Measurements from ENCODE around the gene LY86. TPM values are rescaled to one million over a fixed set of nuclear protein-coding genes. Genes with fewer than 3 reads are reported as not detected.
A peak's percentile ranks its signal among the peaks of the same experiment; 100 is the strongest.

Gene LY86
- total RNA-seq, 4 donors from 2014 or later: 0.73 to 4.4 TPM; not detected in 2

GRCh38 chr6:6591778-6592465 lies 3.4 kb downstream of the LY86 start:
- Histone ChIP-seq H3K4me1 (no peaks in the 10 kb centered on the region), H3K27me3 (no peaks in the 10 kb centered on the region), H3K9me3 (no peaks in the 10 kb centered on the region), H3K4me3 (no peak overlapping the region), H3K36me3 (no peaks in the 10 kb centered on the region), H3K27ac (peak overlapping the region in 1 of 2 donors; percentile 9)
- TF ChIP-seq CTCF (IDR thresholded peaks at IDR 0.05) (no peak), POLR2A (IDR thresholded peaks at IDR 0.05) (no peak)
- no peak for DNase-seq
- intact Hi-C loops (cut with DNase I; ENCODE audit: low total_unique reads): no loop called here

- Histone ChIP-seq H3K27me3 (no peaks in the 10 kb centered on the region), H3K4me3 (no peak overlapping the region), H3K4me1 (no peaks in the 10 kb centered on the region), H3K36me3 (no peaks in the 10 kb centered on the region), H3K27ac (peak overlapping the region in 1 of 2 donors; percentile 9), H3K9me3 (no peaks in the 10 kb centered on the region)
- intact Hi-C loops (cut with DNase I; ENCODE audit: low total_unique reads): no loop called here
- DNase-seq: no peak
- TF ChIP-seq POLR2A (IDR thresholded peaks at IDR 0.05) (no peak), CTCF (IDR thresholded peaks at IDR 0.05) (no peak)
Measured at GRCh38 chr6:6592826-6593475, 4.4 kb downstream of the LY86 start.

GRCh38 chr6:6593867-6594468 lies 5.4 kb downstream of the LY86 start:
- no peak for DNase-seq
- Histone ChIP-seq H3K36me3 (no peaks in the 10 kb centered on the region), H3K27me3 (no peaks in the 10 kb centered on the region), H3K4me1 (no peaks in the 10 kb centered on the region), H3K4me3 (no peak overlapping the region), H3K27ac (no peak overlapping the region), H3K9me3 (no peaks in the 10 kb centered on the region)
- TF ChIP-seq CTCF (IDR thresholded peaks at IDR 0.05) (no peak), POLR2A (IDR thresholded peaks at IDR 0.05) (no peak)
- intact Hi-C loops (cut with DNase I; ENCODE audit: low total_unique reads): no loop called here

- H3K27ac ChIP-seq: no peak overlapping the region
- DNase-seq: no peak
- H3K27me3 ChIP-seq: no peaks in the 10 kb centered on the region
- no peaks in the 10 kb centered on the region for H3K9me3 ChIP-seq
- H3K36me3 ChIP-seq: no peaks in the 10 kb centered on the region
- no peaks in the 10 kb centered on the region for H3K4me1 ChIP-seq
- no peak for TF ChIP-seq POLR2A (IDR thresholded peaks at IDR 0.05)
- TF ChIP-seq CTCF (IDR thresholded peaks at IDR 0.05): no peak
- H3K4me3 ChIP-seq: no peak overlapping the region
- intact Hi-C loops (cut with DNase I; ENCODE audit: low total_unique reads): no loop called here
Measured at GRCh38 chr6:6595025-6595424, 6.5 kb downstream of the LY86 start.

GRCh38 chr6:6595952-6596351 lies 7.4 kb downstream of the LY86 start:
- H3K27me3 ChIP-seq: no peaks in the 10 kb centered on the region
- H3K4me1 ChIP-seq: no peaks in the 10 kb centered on the region
- no peak overlapping the region for H3K4me3 ChIP-seq
- intact Hi-C loops (cut with DNase I; ENCODE audit: low total_unique reads): no loop called here
- no peak overlapping the region for H3K27ac ChIP-seq
- H3K36me3 ChIP-seq: no peaks in the 10 kb centered on the region
- H3K9me3 ChIP-seq: no peaks in the 10 kb centered on the region
- DNase-seq: no peak
- TF ChIP-seq CTCF (IDR thresholded peaks at IDR 0.05) (no peak), POLR2A (IDR thresholded peaks at IDR 0.05) (no peak)

Data from uterus (tissue), 4 donors.